CD4-positive, alpha-beta T cell treated with Interleukin-4 for 1 hour (primary cell): Measurements from ENCODE around the gene ABCG2.
"Not testable (repeated sequence)": the region's sequence is repeated elsewhere in the genome, so short reads cannot be mapped to it uniquely, and the experiment has no call there.

Source experiments
- DNase-seq, 2 donors: peaks; one replicate each; pipeline ENCODE4 v3.0.0-alpha.2; 2020 to 2022

Gene ABCG2

GRCh38 chr4:88109123-88109881 is 49.1 kb downstream of the ABCG2 start:
- no peak for DNase-seq

GRCh38 chr4:88108747-88109122 is 49.7 kb downstream of the ABCG2 start:
- no peak for DNase-seq

GRCh38 chr4:88108108-88108465 is 50.4 kb downstream of the ABCG2 start:
- not testable (repeated sequence) for DNase-seq

GRCh38 chr4:88107406-88108107 is 50.9 kb downstream of the ABCG2 start:
- no peak for DNase-seq

- DNase-seq, result no peak
Measured at GRCh38 chr4:88106205-88106604, 52.2 kb downstream of the ABCG2 start.

GRCh38 chr4:88104902-88105610 is 53.4 kb downstream of the ABCG2 start:
- no peak for DNase-seq

- DNase-seq, result no peak
Measured at GRCh38 chr4:88102026-88102425, 56.4 kb downstream of the ABCG2 start.

- peak in 1 of 2 donors; percentile 17 for DNase-seq
Measured at GRCh38 chr4:88101165-88101564, 57.3 kb downstream of the ABCG2 start.

GRCh38 chr4:88098993-88099752 is 59.3 kb downstream of the ABCG2 start:
- no peak for DNase-seq

- no peak for DNase-seq
Measured at GRCh38 chr4:88097781-88098180, 60.7 kb downstream of the ABCG2 start.

- no peak for DNase-seq
Measured at GRCh38 chr4:88097301-88097700, 61.1 kb downstream of the ABCG2 start.

GRCh38 chr4:88093874-88094273 is 64.6 kb downstream of the ABCG2 start:
- DNase-seq, result no peak

- no peak for DNase-seq
Measured at GRCh38 chr4:88091378-88091777, 67.1 kb downstream of the ABCG2 start.

- DNase-seq, result no peak
Measured at GRCh38 chr4:88090898-88091297, 67.5 kb downstream of the ABCG2 start.

- DNase-seq, result no peak
Measured at GRCh38 chr4:88087004-88087403, 71.4 kb downstream of the ABCG2 start.

GRCh38 chr4:88080626-88081025 is 77.8 kb downstream of the ABCG2 start:
- DNase-seq, result no peak

GRCh38 chr4:88078579-88078978 is 79.9 kb downstream of the ABCG2 start:
- no peak for DNase-seq

GRCh38 chr4:88077911-88078524 is 80.4 kb downstream of the ABCG2 start:
- no peak for DNase-seq

- DNase-seq, result no peak
Measured at GRCh38 chr4:88075336-88075735, 83.1 kb downstream of the ABCG2 start.

GRCh38 chr4:88070031-88070430 is 88.4 kb downstream of the ABCG2 start:
- no peak for DNase-seq

- DNase-seq, result no peak
Measured at GRCh38 chr4:88064410-88064809, 94.0 kb downstream of the ABCG2 start.

GRCh38 chr4:88063634-88064296 is 94.7 kb downstream of the ABCG2 start:
- DNase-seq, result no peak
